Stimulated activated naive CD4-positive, alpha-beta T cell (primary cell): ENCODE results near the gene CDC42BPG.
A peak's percentile ranks its signal among the peaks of the same experiment; 100 is the strongest.

Source experiments
- DNase-seq, 6 experiments: peaks; one replicate each; lab custom pipeline; 2025; lab: John Stamatoyannopoulos, UW

Gene CDC42BPG

GRCh38 chr11:64804346-64805210 is 39.9 kb downstream of the CDC42BPG start:
- no peak for DNase-seq

- no peak for DNase-seq
Observed at GRCh38 chr11:64803846-64804345, 40.6 kb downstream of the CDC42BPG start.

DNA sequence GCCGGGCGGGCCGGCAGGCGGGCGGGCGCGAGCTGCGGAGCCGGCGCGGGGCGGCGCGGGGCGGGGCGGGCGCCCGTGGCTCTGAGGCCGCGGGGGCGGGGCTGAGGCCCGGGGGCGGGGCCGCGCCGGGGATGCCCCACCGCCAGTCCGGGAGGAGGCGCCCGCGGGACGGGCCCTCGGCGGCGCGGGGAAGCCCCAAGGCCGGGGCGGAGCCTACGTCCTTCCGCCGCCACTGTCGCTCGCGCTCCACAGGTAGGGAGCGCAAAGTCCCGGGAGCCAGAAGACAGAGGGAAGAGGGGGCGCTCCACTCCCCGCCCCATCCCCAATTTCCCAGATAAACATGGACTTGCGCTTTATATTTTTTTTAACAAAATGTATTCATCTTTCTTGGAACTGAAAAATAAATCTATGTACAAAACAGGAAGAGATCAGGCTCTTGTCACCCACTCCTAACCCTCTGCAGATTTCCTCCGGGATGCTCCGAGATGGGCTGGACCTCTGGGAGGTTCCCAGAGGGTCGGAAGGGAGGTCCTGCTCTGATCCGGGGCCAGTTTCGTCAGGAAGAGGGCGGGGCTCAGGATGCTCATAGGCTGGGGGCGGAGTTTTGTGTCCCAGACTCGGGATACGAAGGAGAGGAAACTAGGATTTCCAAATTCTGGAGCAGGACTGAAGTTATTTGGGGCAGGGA is 41.2 kb downstream of the CDC42BPG start, which contains the start of gene MAP4K2:
Gene MAP4K2 (minus strand): TSS at position 57 of the 688 bp plus-strand sequence. CDS start 65 bp downstream, outside the sequence.
- DNase-seq, result peak; percentile 75 to 87 (median 82)

GRCh38 chr11:64802370-64803157 is 41.9 kb downstream of the CDC42BPG start:
- DNase-seq, result peak in 3 of 6 experiments; percentile 38 to 66 (median 51)

DNA sequence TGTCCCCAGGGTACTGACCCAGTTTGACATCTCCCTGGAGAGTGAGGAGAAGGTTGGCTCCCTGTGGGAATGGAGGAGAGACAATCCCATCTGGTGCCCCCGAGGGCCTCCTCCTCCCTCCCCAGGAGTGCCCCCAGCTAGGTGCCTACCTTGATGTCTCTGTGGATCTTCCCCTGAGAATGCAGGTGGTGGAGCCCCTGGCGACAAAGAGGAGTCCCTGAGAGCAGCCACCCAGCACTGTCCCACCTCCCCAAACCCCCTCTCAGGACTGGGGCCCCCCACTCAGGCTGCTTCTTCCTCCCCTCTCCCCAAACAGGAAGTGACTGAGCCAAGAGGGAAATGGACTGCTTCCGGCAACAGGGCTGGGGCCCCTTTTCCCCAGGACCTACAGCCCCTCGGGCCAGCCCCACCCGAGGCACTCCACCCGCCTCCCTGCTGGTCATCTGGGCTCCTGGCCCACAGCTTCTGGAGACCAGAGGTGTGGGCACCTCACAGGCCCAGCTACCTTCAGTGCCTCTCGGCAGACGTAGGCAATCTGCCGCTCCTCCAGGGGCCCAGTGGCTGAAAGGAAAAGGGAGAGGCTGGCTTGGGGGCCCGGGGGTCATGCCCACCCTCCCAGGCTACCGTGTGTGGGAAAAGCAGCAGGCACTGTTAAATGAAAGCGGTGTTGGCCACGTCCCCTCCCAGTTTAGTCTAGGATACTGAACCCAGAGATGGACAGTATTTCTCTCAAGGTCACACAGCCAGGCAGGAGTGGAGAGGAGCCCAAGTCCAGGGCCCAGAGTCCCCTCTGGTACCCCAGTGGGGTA is 42.7 kb downstream of the CDC42BPG start:
- DNase-seq, result peak in 1 of 6 experiments; percentile 16

DNA sequence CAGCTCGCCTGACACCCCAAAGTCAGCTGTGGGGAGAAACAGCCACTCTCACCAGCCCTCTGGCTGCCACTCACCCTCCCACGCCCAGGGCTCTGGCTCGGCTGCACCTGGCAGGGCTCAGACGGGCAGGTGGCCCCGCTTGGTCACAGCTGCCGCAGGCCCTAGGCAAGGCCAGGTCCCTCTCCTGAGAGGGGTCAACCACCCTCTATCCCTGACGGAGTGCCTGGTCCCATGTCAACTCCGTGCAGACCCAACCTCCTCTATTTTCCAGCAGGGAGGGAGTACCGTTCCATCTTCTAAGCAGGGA is 43.3 kb downstream of the CDC42BPG start:
- no peak for DNase-seq

GRCh38 chr11:64800303-64801157 is 43.9 kb downstream of the CDC42BPG start:
- DNase-seq, result no peak

GRCh38 chr11:64799623-64800302 is 44.7 kb downstream of the CDC42BPG start:
- DNase-seq, result no peak

- no peak for DNase-seq
Observed at GRCh38 chr11:64799256-64799622, 45.2 kb downstream of the CDC42BPG start.

DNA sequence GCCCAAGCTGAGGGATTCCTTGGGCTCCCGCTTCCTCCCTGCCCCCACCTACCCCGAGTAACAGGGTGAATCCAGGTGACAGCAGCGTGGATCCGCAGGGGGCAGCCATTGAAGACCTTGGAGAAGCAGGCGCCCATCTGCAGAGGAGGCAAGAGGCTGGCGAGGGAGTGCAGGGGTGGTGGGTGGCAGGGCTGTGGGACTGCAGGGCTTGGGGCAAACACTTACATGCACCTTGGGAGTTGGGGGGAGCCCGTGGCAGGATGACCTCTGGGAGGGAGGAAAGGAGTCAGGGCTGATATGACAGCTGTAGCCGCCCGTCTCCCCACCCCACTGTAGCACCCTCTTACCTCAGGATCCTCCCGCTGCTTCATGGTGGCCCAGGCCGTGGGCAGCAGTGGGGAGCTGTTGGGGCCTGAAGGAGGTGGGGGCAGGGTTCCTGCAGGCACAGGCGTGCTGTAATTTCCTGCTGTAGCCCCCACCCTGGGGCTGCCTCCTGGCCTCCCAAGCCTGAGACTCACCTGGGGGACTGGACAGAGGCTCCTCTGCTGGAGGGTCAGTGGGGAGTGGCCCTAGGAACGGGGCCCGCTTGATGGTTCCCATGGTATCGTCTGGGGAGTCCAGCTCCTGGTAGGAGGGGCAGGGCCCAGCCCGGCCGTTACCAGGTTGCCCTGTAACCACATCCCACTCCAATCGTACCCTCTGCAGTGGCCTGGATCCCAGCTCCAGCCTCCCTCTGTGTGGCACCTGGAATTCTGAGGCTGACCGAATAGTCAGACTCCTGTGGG is 47.5 kb downstream of the CDC42BPG start:
- no peak for DNase-seq

DNA sequence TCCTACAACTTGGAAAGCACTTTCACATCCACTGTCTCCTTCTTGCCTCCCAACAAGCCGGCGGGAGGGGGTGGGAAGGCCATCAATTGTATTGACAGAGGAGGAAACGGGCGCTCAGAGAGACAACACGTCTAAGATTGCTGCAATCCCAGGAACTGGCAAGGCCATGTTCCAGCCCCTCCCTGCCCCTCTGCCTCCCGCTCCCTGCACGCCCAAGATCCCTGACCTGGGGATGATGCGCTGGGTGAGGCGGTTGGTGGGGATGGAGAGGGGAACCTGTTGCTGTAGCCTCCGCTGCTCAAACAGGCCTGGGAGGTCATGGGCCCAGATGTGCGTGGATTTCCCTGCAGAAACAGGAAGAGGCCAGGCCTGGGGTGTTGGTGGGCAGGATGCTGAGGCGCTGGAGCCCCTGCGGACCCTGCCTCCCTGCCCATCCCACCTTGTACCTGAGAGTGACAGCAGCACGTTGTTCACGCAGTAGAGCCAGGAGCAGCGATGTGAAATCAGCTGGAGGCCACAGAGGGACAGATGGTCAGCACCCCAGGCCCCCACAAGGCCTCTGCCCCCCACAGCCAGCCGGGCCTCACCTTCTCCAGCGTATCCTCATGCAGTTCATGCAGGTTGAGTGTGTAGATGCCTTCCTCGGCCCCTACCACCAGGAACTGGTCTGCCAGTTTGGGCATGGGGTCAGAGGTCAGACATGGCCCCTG is 48.3 kb downstream of the CDC42BPG start:
- no peak for DNase-seq

- DNase-seq, result no peak
Observed at GRCh38 chr11:64794526-64794925, 49.9 kb downstream of the CDC42BPG start.

DNA sequence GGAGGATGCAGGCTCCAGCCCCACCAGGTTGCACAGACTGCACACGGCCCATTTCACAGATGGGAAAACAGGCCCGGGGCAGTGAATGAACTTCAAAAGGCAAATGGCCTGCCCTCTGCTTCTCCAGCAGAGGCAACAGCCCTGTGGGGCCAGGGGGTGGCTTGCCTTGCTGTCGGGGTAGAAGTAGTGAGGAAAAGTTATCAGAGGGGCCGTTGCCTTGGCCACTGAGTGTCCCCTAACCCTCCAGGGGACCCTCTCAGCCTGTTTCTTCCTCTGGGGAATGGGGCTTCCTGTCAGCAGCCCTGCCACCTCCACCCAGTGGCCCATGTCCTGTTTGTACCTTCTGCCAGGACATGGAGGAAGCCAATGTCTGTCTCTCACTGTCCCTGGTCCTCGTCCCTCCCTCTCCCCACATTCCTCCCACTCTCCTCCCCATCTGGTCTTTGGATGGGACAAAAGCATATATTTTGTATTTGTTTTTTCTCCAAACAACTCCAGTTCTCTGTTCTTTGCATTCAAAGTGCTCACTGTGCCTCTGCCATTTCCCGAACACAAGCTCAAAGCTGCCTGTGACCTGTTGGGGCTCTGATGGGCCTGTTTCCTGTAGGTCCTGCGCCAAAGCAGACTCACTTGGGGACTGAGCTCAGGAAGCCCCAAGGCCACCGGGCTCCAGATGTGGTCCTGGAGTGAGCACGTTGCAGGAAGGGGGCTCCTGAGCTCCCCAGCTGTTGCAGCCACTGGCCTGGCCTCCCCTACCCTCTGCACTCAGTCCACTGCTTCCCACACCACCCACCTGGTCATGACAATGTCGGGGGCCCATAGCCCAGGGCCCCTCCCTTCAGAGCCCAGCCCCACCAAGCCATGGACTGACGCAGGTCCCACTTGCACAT is 50.9 kb downstream of the CDC42BPG start:
- DNase-seq, result no peak

- DNase-seq, result no peak
Observed at GRCh38 chr11:64792482-64792881, 52.0 kb downstream of the CDC42BPG start.

DNA sequence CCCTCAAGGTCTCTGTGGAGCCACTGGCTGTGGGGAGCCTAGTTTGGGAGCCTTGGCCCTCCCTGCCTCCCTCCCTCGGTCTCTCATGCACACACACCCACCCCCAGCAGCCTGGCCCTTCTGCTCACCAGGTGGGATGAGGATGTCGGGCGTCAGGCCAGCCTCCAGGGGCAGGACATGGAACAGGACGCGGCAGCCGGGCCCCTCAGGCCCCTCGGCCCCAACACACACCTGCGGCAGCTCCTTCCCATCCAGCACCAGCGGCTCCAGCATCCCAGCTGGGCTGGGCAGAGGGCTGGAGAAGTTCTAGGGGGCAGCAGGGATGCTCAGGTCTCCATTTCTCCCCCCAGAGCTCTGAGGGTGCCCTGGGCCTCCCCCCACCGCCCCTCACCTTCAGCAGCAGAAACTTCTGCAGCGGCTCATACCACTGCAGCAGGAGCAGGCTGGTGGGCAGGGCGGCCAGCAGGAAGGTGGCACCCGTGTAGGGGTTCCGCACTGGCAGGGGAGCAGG is 52.6 kb downstream of the CDC42BPG start:
- DNase-seq, result no peak

DNA sequence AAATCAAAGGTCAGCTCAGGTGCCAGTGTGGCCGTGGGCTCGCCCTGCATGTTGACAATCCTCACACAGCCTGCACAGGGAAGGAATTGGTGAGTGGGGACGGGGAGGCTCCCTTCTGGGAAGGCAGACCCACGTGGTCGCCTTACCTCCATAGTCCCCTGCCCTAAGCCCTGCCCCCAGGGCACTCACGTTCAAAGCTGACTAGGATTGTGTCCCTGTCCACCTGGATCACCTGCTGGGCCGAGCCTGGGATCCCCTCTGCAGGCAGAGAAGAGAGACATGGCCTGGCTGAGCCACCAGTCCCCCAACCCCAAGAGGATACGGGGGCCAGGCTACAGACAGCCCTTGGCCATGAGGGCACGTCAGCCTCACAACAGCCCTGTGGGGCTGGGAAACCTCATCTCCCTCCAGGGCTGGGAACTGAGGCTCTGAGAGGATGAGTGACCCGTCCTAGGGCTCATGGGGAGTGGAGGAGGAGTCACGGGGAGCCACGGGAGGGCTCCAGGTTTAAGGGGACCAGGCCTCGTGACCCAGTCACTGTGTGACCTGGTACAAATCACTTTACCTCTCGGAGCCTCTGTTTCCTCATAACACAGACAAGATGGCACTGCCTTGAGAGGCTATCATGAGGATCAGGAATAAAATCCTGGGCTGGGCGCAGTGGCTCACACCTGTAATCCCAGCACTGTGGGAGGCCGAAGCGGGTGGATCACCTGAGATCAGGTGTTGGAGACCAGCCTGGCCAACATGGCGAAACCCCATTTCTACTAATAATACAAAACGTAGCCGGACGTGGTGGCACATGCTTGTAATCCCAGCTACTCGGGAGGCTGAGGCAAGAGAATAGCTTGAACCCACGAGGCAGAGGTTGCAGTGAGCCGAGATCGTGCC is 54.0 kb downstream of the CDC42BPG start:
- no peak for DNase-seq
